NCI-H748 (cell line): ENCODE measurements around the gene TMEM45B.
"Not testable (repeated sequence)": the region's sequence is repeated elsewhere in the genome, so short reads cannot be mapped to it uniquely, and the experiment has no call there.

Source experiments
- DNase-seq: peaks from one replicate; lab custom pipeline; 2025; ENCODE audit not compliant: unreplicated experiment; lab: John Stamatoyannopoulos, UW

Gene TMEM45B

DNA sequence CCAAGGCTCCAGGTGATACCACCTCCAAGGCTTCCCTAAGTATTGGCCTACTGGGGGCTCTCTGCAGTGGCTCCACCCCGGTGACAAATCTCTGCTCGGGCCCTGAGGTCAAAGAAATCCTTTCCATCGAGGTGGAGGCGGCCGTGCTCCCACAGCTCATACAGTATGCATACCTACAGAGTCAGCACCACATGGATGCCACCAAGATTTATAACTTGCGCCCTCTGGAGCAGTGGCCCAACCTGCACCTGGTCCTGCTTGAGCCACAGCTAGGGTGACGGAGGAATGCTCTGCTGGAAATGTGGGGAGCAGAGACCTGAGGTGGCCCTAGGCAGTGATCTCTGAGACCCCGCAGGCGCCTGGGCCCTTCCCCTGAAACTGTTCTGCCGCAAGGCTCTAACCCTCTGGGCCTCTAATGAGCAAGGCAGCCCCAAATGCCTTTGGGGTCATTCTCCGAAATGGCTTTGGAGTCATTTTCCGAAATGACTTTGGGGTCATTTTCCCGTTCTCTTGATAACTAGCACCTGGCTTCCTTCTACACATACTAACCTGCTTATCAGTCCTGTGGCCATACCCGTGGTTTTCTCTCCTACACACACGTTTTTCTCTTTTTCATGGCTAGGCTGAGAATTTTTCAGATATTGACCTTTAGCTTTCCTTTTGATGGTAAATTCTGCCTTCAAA is 33.9 kb downstream of the TMEM45B start:
- DNase-seq, result no peak

DNA sequence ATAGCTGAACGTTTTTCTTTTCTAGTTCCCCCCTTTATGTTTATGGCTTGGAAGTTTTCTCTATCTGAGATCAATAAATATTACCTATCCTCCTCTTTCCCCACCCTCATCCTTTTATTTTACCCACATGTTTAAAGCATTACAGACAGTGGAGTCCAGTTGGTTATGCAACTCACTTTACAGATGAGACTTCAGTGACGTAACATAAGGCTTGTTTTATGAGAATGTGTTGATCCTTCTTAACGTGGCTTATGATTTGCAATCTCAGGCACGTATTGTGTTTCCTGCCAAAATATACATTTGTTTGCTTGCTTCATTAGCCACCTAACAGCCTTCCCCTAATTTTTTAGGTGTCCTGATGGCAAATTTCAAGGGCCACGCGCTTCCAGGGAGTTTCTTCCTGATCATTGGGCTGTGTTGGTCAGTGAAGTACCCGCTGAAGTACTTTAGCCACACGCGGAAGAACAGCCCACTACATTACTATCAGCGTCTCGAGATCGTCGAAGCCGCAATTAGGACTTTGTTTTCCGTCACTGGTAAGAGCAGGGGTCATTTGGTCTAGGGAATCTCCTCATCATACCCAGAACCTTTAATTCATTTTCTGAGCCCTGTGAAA is 36.6 kb downstream of the TMEM45B start:
- DNase-seq, result peak; percentile 17

DNA sequence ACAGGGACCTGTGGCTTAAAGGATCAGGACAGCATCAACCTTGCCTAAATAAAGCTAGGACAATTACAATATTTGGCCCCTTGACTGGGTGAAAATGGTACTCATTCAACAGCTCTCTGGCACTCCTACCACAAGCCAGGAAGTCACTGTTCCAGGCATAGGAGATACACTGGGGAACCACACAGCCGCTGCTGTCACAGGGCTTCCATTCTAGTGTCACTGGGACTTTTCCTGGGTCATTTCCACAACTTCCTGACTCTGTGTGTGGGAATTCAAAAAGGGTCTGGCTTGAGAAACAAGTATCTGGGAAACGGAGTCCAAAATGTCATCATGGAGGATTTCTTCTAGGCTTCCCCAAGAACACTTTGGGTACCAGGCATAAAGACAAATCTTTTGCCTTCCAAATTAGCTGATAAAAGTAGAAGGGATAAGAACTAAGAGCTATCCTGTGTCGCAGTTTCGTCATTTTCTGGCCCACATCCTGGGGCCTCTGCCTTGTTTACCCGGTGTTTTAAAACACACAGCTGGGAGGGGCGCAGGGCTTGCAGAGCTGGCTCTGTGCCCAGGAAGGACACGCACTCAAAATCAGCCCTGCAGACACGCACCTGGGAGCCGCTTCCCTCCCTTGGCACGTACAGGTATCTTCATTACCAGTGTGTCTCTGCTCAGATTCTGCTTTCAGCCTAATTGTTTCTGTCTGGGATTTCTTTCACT is 38.0 kb downstream of the TMEM45B start:
- DNase-seq, result peak; percentile 95

DNA sequence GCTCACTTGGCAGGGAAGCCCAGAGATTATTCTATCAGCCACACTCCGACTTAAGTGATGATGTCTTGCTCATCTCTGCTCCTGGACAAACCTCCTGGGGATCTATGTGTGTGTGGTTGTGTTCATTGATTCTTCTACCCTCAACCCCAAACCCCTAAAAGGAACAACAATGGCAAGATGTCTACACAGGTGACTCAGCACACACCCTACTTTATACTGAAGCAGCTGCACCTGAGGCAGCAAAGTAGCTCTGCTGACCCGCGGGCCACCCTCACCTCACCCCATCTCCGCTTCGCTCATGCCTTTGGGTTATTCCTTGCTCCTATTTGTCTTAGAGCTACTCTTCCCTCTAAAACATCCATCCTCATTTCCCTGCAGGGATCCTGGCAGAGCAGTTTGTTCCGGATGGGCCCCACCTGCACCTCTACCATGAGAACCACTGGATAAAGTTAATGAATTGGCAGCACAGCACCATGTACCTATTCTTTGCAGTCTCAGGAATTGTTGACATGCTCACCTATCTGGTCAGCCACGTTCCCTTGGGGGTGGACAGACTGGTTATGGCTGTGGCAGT is 38.7 kb downstream of the TMEM45B start:
- peak; percentile 36 for DNase-seq

DNA sequence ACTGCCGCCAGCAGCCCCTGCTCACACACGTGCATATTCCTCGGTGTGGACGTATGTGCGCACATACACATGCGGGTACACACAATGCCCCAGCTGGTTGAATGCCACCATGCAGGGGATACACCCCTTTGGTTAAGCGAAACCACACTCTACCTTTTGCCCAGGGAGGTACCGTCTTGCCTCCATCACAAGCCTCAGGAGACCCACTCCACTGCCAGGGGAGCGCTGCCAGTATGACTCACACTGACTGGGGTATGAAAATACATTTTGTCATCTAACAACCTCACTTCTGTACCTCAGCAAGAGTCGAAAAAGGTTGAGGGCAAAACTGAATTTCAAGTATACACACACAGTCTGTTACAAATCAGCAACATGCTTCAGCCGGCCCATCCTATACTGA is 39.4 kb downstream of the TMEM45B start:
- no peak for DNase-seq

DNA sequence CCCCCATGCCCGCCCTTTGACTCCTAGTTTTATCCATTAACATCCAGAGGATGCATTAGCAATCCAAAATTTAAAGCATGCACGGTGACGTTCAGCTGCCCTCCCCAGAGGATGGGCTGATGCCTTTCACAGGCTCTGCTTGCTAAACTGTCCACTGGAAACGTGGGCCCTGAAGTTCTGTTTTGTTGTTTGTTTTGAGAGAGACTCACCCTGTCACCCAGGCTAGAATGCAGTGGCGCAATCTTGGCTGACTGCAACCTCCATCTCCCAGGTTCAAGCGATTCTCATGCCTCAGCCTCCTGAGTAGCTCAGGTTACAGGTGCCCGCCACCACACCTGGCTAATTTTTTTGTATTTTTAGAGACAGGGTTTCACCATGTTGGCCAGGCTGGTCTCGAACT is 40.4 kb downstream of the TMEM45B start:
- no peak for DNase-seq

DNA sequence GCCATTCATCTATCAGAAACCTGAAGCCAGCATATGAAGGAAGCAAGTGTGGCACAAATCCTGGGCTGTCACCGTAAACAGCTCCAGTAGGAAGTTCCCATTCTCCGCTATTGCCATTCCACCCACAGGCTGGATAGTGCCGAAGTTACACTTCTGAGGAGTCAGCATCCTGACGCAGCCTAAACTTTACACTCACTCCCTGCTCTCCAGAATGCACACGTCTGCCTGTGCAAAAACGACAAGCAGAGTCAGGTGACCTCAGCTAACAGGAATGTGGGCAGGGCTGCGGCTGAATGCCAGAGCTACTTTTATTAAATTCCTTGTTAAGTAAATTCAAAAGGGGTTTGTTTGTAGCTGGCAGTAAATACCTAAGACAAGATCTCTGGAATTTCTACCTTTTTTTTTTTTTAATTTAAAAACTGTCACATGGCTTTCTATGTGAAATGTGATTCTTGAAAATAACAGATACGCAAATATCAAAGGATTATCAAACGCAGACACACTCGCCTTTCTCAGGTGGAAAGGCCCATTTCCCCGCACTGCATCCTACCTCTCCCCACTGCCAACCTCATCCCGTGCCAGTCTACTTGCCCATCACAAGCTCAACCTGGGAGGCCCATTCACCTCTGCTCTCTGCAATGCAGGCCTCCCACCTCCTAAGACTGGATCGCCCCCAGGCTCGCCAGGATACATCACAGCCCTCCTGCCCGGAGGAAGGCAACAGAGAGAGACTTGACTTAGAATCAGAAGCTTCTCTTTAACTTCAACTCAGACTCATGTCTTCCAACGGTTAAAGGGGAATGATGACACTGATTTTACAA is 46.3 kb downstream of the TMEM45B start:
- DNase-seq, result no peak

DNA sequence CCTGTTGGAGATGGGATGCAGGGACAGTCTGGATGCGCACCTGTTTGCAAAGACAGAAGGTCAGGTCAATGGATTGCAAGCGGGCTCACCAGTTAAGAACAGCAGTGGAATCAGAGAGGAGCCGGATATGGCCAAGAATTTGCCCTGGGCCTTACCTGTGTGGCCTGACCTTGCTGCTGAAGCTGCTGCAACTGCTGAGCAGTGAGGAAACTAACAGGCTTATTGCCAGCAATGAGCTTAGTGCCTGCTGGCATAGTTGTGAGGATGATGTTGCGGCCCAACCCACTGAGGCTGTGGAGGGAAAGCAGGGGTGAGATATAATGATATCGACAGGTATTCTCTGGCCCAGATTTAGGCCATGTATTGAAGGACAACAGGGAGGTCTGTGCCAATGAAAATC is 49.2 kb downstream of the TMEM45B start:
- no peak for DNase-seq

DNA sequence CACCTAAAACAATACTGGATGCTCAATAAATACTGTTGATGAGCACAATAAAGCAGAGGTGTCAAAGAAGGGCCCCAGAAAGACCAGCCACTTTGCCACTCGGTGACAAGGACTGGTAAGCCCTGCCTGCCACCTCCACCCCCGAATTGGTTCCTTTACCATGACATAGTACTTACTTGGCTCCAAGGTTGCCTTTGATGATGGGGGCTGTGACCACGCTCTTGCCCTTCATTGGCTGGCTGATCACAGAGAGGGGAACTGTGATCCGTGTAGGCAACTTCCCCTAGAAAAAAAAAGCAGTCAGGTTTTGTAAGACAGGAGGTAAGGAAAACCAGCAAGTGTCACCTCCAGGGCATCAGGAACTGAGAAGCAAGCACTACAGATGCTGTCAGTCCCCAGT is 50.1 kb downstream of the TMEM45B start:
- no peak for DNase-seq

DNA sequence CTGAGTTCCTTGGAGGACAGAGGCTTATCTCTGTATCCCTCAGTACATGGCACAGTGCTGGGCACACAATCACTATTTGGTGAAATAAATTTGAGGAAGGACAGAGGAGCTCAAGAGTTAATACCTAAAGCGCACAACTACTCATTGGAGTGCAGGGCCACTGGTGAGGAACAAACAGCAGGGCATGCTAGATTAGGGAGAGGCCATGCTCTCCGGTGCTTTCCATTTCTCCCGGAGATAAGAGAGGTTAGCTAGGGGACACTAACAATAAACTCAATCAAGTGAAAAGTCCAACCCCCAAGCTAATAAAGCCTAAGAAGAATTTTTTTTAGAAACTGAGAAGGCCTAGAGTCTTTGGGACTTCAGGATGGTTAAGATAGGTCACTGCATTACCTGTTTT is 50.7 kb downstream of the TMEM45B start:
- DNase-seq, result no peak

DNA sequence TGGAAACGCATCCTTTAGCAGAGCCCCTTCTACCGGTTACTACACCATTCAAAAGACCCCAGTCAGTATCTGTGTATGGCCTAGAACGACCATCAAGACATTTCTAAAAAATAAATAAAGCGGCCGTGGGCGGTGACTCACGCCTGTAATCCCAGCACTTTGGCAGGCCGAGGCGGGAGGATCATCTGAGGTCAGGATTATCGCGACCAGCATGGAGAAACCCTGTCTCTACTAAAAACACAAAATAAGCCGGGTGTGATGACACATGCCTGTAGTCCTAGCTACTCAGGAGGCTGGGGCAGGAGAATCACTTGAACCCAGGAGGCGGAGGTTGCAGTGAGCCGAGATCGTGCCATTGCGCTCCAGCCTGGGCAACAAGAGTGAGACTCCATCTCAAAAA is 53.0 kb downstream of the TMEM45B start:
- not testable (repeated sequence) for DNase-seq

DNA sequence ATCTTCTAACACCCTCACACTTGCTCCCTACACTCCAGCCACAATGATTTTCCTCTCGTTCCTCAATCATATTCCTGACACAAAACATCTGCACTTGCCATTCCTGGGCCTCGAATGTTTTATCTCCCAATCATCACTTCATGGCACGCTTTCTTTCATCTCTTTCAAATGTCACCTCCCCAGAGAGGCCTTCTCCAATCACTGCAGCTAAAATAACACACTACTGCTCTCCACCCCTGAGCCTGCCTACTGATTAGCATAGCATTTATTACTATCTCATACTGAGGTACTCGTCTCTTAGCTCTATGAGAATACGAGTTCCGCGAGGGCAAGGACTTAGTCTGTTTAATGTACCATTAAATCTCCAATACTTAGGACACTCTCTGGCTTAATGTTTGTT is 56.3 kb downstream of the TMEM45B start:
- no peak for DNase-seq

DNA sequence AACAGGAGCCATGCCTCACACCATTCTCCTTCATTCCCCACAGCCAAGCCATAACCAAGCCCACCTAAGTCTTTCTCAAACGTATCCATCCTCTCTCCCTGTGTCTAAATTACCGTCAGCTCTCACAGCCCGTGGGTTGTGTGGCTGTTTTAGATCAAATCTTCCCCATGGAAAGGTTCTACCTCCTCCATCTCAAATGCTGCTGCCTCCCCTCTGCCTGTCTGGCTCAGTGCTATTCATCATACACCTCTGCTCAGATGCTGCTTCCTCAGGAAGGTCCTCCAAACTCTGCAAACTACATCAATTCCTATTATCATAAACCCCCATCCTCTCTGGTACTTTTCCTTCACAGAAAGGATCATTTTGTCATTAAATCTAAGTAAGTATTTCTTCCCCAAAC is 64.7 kb downstream of the TMEM45B start:
- no peak for DNase-seq

DNA sequence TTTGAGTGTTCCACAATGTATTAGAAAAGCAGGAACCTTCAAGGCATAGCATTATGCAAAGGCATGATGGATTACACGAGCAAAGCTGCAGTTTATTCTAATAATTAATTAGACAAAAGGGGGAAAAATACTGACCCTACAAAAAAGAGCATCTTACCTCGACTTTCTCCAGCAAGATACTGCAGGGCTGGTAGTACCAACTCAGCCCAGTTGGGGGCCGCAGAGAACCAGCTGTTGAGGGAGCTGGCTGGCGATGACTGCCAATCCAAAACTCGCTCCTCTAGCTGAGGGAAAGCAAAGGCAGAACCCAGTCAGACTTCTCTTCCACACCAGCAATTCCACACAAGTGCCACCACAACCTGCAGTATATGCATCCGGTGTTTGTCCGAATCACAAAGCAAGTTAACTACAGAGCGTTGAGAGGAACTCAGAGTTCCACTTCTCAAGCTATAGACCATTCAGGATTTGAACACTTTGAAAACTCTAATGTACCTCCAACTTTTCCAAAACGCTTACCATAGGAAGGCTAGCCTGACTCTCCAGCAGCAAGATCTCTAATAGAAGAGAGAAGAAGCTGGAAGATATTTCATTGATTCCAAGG is 66.0 kb downstream of the TMEM45B start:
- peak; percentile 9 for DNase-seq

DNA sequence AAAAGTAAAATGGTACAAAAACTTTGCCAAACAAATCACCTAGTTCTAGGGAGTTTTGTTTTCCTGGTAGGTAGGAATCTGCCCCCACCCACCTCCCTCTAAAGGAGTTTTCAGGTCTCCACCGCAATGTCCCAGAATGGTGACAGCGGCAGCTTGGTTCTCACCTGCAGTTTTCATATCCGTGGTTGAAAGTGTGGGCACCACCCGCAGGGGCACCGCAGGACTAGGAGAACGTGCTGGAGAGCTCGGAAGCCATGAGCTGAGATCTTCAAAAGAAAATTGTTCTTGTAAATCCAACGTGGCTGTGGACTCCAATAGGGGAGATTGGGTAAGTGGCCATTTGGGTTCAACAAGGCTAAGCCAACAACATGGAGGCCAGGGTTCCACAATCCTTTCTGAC is 68.9 kb downstream of the TMEM45B start:
- DNase-seq, result no peak

DNA sequence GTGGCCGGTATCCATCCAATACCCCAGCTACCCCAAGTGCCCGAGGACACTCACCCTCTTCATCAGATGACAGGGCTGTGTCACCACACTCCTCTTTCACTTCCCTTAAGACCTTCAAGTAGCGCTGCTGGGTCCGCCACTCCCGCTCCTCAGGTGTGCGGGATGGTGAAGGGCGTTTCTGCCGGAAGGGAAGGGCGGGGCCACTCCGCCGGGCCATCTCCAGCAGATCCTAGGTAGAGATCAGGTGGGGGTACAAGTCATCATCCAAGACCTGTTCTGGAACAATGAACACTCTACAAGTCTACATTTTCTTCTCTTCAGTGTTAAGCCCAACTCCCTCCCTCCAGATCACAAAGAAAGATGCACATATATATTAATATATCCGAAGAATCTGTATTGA is 69.7 kb downstream of the TMEM45B start:
- no peak for DNase-seq

DNA sequence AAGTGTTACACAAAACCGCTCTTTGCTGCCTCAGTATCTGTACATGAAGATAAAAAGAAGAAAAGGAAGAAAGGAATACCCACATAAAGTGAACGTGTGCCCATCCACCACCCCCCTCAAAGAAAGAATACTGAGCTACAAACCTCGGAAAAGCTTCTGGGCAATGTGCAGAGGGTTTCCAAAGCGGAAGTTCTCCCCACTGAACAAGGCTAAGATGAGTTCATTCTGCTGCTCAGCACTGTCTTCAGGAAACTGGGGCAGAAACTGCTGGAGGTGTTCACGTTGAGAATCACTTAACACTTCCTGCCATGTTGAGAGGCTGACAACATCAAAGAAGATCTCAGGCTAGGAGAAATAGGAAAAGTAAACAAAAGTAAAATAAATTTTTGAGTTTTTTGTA is 72.8 kb downstream of the TMEM45B start:
- no peak for DNase-seq

DNA sequence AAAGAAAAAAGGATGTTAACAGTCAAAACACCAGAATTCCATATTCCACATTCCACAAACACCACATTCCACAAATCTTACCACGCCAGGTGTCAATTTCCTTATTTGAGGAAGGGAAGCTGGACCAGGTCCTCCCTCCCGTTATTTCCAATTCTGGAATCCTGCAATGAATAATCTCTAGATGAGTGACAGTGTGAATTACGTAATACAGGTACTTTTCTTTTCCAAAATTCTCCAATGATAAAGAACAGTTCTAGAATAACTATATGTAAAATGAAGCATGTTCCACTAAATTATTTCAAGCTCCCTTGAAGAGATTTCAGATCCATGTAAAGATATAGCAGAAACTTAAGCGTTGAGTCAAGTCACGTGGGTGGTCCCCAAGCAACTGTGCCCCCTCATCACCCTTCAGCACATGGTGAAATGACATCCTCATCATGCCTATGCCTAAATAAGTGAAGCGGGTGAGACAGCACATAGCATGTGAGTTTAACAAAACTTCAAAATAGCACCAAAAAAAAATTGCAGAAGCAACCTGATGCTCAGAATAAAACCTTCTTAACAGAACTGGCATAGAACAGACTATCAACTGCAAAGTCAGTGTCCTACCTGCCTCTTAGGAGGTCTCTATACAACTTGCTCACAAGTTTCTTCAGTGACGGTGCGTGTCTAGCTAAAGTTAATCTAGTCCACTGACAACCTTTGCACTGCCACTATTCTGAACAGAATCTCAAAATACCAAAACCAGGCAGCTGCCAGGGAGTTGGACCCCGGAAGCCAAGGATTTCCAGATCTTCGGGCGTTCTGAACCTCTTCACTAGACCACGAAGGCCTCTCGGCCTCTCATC is 78.9 kb downstream of the TMEM45B start:
- no peak for DNase-seq

DNA sequence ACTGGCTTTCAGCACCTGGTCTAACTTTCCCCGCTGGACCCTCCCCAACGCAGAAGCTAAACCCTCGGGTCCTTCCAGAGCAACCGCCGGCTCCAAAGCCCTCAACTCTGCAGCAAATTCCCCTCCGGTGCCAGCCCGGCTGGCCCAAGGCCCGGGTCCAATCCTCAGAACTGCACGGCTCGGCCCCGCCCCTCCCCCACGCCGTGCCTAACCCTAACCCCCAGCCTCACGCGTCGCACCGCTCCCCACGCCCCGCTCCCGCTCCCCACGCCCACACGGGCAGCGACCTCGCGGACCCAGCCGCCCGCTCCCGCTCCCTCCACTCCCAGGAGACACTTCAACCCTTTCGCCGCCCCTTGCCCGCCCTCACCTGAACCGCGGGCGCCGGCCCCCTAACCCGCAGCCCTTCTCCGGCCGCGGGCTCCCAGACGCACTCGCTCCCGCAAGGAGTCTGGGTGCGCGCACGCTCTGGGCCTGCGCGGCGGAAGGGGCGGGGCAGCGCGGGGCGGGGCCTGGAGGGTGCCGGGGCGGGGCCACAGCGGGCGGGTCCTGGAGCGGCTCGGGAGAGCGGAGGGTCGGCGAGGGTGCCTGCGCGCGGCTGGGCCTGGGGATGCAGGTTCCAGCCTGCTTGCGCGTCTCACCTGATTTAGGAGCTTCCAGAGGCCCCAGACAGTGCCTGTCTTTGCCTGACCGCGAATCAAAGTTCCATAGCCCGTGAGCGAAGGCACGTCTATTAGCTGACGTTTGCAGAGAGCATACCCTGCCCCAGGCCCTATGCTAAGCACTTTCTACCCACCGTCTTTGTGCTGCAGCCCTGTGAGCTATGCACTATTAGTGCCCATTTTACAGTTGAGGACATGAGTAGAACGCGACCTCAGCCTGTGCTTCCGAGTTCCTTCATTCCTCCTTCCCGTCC is 79.7 kb downstream of the TMEM45B start, which contains the start of gene NFRKB:
Gene NFRKB, minus strand, starts transcription at position 453 of the 916 bp plus-strand sequence. CDS start 2,729 bp downstream, outside the sequence.
- DNase-seq, result peak; percentile 75
